ENCODE data around the gene PDE9A.
A peak's percentile ranks its signal among the peaks of the same experiment; 100 is the strongest.
"Not testable (repeated sequence)": the region's sequence is repeated elsewhere in the genome, so short reads cannot be mapped to it uniquely, and the experiment has no call there.

Gene PDE9A

DNA sequence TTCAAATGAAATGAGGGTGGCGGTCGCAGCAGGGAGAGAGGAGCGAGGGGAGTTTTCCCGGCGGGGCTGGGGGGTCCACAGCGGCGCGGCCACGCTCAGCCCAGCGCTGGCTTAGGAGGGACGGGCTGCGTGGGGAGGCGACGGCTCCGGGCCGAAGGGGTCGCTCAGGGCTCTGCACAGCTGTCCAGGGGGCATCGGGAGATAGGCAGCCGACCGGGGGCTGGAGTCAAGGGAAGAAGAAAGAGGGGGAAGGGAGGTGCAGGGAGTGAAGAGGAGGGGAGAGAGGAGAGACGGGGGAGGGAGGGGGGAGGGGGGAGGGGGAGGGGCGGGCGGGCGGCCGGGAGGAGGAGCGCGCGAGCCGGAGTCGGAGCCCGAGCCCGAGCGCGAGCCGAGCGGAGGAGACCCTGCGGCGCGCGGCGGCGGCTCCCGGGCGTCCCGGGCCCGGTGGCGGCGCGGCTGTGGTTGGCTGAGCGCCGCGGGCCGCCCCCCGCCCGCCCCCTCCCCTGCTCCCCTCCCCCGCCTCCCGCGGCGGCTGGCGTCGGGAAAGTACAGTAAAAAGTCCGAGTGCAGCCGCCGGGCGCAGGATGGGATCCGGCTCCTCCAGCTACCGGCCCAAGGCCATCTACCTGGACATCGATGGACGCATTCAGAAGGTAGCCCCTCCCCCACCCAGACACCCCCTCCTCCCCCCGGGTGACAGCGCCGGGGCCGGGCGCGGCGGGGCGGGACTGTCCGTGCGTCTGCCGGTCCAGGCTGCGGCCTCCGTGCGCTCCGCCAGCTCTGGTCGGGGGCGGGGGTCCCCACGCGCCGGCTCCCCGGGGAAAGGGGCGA is at the start of gene PDE9A:
Gene PDE9A, plus strand, starts transcription at position 391 of the 831 bp plus-strand sequence. Its CDS starts 194 bp downstream, at position 585.
- DNase-seq (ENCODE audit: low read depth in 3 of 3, low spot score in 1 of 3), result no peak

DNA sequence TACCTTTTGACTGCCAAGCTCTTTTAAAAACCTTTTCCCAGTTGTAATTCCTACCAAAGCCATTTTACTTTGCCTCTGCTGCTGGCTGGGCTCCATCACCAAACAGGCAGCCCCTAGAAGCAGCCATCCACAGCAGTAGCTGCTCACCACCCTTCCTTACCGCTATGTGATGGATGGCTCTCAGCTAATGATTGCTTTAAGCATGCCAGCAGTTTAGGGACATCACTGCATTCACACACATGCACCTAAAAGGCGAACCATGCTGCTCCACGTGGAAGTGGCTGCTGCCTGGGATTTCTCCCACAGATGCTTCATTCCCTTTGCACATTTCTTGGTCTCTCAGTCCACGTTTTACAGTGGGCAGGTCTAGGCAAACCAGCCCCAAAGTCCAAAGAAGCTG is 46.3 kb upstream of the PDE9A start:
- DNase-seq (ENCODE audit: low read depth in 3 of 3, low spot score in 1 of 3), result no peak

DNA sequence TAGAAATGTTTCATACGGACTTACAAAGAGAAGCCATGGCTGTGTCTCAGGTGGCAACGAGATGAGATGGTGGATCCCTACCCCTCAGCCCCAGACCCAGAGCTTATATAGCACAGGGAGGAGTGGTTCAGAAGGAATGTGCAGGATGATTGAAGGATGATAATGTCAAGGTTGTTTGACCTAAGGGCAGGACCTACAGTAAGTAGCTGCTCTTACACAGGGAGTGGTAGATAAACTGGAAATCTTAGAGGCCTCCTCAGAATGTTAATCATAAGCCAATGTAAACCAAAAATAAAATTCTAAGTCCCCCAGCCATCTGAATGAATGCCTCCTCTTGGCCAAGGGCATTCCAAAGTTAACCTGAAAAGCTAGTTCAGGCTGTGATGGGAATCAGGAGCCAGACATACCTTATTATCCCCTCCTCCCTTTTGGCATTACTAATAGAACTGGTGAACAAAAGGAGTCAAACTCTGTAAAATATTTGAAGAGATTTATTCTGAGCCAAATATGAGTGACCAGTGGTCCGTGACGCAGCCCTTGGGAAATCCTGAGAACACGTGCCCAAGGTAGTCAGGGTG is 45.8 kb upstream of the PDE9A start:
- DNase-seq (ENCODE audit: low read depth in 3 of 3, low spot score in 1 of 3), result no peak

DNA sequence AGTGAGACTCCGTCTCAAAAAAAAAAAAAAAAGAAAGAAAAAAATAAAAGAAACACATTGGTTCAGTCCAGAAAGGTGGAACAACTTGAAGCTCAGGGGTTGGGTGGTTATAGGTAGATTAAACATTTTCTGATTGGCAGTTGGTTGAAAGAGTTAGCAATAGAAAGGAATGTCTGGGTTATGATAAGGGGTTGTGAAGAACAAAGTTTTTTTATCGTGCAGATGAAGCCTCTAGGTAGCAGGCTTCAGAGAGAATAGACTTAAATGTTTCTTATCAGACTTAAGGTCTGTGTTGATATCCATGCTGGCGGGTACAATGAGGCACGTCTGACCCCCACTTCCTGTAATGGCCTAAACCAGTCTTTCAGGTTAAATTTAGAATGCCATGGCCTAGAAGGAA is 45.0 kb upstream of the PDE9A start:
- no peak for DNase-seq (ENCODE audit: low read depth in 3 of 3, low spot score in 1 of 3)

DNA sequence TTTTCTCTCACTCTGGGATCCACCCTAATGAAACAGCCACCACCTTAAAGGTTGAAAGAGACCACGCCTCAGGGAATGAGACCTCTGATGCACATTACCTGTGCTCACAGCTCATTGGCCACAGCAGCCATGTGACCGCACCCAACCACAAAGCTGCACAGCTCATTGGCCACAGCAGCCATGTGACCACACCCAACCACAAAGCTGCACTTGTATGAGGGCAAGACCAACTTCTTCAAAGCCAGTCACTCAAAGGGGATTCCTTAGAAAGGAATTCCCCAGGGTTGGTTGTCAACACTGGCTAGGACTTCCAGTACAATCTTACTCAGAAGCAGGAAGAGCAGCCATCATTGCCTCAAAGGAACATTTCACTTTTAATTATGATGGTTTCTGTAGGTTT is 43.6 kb upstream of the PDE9A start:
- no peak for DNase-seq (ENCODE audit: low read depth in 3 of 3, low spot score in 1 of 3)

DNA sequence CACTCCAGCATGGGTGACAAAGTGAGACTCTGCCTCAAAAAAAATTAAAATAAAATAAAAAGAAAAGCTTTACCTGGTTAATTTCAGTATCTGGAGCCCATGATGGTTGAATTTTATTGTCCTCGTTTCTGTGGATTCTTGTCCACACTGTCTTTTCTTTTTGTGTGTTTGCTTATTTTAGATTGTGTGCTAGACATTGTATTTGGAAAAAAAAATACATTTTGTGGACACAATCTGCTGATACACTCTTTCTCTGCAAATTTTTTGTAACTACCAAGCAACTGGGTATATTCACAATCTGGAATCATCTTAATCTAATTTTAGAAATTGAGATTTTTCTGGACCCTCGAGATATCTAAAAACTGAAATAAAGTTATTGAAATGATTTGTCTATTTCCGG is 41.6 kb upstream of the PDE9A start:
- no peak for DNase-seq (ENCODE audit: low read depth in 3 of 3, low spot score in 1 of 3)

DNA sequence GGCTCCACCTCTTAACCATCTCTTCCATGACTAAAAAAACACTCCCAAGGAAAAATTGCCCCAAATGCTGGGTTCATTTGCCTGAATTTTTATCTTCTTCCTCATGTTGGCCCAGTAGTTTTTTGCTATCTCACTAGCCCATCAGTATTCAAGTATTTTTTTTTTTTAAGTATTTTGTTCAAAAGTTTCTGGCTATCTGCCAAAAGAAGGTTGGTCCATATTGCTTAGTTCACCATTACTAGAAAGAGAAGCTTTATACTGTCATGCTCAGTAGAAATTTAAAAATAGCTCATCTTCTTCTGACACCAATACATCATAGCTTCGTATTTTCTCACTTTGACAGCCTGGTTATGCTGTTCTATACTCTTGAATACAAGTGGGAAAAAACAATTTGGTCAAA is 41.0 kb upstream of the PDE9A start:
- no peak for DNase-seq (ENCODE audit: low read depth in 3 of 3, low spot score in 1 of 3)

DNA sequence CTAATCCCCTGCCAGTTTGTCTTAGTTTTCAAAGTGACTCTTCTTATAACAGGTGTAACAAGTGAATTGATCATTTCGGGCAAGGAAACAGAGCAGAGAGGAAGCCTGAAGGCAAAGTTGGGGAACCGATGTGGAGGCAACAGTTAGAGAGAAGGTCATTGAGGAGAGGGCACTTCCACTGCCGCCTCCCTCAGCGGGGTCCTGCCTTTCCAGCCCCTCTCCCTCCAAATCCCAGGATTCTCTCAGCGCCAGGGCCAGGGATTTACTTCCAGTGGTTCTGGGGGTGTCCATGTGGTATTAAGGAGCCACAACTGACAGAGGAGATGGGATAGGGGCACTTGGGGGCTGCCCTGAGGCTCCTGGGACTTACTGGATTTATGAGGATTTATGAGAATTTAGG is 39.7 kb upstream of the PDE9A start:
- DNase-seq (ENCODE audit: low read depth in 3 of 3, low spot score in 1 of 3), result no peak

DNA sequence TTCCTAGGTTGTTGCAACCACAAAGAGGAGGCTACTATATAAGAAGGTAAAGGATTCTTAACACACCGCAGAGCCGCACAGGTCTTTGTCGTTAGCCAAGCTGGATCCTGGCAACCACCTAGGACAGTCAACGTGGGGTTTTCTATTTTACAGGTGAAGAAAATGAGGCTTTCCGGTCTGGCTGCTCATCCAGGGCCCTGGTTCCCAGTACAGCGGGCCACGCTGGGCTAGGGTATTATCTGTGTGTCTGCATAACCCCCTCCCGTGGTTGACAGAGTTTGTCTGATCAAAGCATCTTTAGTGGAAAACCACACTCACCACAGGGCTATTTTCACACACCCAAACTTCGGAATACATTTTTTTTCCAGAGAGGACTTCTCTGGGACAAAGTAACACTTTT is 39.0 kb upstream of the PDE9A start:
- no peak for DNase-seq (ENCODE audit: low read depth in 3 of 3, low spot score in 1 of 3)

DNA sequence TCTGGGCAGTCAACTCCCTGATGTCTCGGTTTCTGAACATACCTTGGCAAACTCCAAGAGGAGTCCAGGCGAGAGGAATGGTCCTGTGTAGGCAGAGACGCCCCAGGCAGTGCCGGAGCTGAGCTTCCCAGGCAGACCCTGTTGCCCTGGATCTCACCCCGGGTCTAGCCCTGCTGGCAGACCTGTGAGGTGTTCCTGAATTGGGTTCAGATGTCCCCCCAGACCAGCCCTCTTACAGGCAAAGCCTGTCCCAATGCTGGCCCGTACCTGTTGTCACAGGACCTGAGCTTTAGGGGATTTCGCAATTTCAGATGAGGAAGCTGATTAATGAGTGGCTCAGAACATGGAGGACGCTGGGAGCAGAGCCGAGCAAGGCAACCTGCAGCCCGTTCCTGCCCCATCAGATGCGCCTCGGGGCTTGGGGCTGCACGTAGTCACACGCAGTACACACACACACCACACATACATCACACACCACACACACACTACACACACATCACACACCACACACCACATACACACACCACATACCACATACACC is 38.5 kb upstream of the PDE9A start:
- peak in 2 of 3 donors; percentile 19 to 27 for DNase-seq (ENCODE audit: low read depth in 3 of 3, low spot score in 1 of 3)

DNA sequence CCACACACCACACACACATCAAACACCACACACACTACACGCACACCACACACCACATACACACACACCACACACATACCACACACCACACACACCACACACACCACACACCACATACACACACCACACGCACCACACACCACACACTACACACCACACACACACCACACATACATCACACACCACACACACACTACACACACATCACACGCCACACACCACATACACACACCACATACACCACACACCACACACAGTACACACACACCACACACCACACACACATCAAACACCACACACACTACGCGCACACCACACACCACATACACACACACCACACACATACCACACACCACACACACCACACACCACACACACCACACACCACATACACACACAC is 38.0 kb upstream of the PDE9A start:
- not testable (repeated sequence) for DNase-seq (ENCODE audit: low read depth in 3 of 3, low spot score in 1 of 3)

DNA sequence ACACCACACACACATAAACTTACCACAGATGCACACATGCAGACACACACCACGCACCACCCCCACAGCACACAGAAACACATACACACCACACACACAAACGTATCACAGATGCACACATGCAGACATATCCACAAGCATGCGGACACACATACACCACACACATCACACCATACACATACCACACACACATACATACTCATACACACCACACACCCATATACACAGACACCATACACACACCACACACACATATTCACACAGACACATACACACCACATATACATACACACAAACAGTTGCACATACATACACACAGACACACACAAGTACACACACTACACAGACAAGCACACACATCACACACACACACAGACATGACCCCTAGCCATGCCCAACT is 37.5 kb upstream of the PDE9A start:
- DNase-seq (ENCODE audit: low read depth in 3 of 3, low spot score in 1 of 3), result no peak

DNA sequence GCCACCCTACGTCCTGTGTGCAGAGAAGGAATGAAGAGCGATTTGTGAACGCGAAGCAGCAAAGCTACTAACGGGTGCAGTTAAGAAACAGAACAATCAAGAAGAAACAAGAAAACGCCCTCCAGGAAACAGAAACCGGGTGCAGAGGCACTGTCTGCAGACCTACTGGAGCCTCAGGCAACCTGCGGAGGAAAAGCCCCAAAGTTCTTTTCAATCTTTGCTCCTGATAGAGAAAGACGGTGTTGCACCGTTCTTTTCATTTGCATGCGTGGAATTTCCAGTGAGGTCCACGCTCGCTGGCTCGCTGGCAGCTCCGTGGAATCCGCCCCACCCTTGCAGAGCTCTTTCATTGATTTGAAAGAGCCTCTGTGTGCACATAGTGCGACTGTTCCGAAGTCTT is 37.0 kb upstream of the PDE9A start:
- DNase-seq (ENCODE audit: low read depth in 3 of 3, low spot score in 1 of 3), result no peak

DNA sequence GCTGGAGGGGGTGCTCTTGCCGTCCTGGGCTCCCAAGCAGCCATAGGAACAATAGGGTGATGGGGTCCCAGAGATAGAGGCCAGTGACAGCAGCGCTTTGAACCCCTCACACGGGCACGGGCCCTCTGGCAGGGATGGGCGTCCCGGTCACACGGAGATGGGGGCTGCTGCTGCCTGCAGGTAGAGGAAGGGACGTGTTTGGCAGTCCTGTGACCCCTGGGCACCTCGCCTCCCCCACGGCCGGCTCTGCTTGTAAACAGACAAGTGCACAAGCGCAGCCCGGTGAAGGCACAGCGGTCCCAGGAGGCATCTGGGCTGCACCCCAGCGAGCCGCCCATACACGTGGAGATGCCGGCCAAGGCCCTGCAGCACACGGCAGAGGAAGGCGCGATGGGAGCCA is 36.5 kb upstream of the PDE9A start:
- DNase-seq (ENCODE audit: low read depth in 3 of 3, low spot score in 1 of 3), result no peak

DNA sequence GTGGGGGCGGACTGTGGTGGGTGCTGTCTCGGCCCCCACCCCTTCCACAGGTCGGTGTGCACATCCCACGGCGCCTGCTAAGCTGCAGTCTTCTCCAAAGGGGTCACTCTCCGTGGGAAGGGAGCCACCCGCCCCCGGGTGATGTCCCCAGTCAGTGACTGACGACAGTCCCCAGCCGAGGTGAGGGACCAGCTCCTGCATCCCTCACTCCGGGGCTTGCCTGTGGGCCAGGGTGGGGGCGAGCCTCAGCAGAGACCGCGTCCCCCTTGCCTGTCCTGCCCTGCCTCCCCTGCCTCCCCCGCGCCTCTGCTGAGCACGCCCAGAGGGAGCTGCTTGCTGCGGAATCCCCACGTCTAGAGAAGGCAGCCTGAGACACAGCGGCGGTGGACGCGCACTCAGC is 35.9 kb upstream of the PDE9A start:
- DNase-seq (ENCODE audit: low read depth in 3 of 3, low spot score in 1 of 3), result no peak

DNA sequence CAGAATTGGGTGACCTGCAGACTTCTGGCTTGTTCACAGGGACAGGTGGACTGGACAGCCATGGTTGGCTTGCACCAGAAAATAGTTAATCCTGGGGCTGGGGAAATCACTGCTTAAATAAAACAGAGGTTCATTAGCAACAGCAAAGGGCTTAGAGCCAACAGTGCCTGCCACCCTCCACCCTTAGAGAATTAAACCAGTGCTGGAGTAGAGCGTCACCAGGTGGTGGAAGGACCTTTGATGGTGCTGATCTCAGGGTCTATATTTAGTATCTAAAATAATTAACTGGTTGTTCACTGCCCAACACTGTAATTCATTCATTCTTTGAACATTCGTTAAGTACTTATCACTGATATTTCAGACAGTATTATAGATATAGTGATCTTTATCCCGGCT is 34.7 kb upstream of the PDE9A start:
- DNase-seq (ENCODE audit: low read depth in 3 of 3, low spot score in 1 of 3), result no peak

DNA sequence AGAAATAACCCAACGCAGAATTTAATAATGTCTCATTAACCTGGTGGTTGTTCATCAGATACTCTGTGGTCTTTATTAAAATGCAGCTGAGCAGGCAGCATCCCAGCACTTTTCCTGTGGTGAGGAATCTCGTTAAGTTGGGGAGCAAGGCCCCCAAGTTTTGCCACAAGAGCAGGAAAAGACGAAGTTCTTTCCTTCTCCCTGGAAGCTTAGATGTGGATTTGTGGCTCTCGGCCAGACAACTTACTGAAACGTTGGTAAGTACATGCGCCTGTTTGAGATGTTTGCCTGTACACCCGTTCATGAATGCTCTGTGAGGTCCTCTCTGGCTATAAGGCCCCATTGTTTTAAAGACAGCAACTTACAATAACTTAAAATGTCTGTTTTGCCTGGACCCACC is 34.3 kb upstream of the PDE9A start:
- no peak for DNase-seq (ENCODE audit: low read depth in 3 of 3, low spot score in 1 of 3)

DNA sequence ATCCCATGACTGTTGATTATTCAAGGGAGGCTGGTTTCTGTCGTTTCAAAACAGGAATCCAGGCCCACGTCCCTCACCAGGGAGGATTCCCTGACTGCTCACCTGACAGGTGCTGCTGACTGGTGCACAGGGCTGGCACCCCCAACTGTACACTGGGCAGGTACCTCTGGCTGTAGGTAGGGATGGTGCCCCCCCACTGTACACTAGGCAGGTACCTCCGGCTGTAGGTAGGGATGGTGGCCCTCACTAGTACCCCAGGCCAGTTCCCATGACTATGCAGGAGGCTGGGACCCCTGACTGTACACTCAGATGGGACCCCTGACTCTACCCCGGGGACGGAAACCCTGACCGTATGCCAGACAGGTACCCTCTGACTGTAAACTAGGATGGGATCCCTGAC is 33.6 kb upstream of the PDE9A start:
- no peak for DNase-seq (ENCODE audit: low read depth in 3 of 3, low spot score in 1 of 3)

DNA sequence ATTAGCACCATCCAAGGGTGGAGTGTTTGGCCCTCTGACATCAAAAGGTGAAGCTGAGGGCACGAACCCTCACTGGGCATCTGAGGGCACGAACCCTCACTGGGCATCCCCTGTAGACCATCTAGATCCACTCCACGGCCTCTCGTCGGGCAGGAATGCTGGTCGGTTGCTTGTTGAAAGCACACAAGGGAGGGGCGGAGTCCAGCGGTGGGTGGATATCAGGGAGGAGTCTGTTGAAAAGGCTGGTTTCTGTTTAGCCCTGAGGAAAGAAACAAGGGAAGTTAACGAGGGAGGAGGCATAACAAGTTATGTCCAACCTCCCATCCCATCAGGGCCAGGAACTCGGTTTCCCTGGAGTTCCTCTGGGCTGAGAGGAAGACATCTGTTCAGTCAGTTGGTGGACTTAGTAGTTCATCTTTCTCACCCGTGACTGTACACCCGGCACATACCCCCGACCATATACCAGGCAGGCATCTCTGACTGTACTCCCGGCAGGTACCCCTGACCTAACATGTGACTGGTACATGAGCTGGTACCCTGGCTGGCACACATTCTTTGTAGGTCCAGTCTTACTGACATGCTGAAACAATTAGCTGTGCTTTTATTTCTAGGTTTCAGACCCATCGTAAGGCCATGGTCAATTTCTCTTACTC is 32.1 kb upstream of the PDE9A start:
- DNase-seq (ENCODE audit: low read depth in 3 of 3, low spot score in 1 of 3), result no peak

DNA sequence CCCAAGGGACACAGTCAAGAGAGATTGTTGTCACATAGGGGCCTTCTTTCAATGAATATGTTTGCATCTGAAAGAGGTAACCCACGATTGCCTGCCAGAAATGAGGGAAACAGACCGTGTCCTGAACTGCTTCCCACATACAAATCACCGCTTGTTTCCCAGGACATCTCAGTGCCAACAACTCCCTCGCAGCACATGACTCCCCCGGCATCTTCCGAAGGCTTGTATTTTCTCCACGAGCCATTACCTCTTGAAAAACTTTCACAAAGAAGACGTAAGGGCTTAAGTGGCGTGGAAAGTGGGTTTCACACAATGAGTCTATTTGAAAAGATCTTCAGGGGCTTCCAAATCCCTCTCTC is 31.6 kb upstream of the PDE9A start:
- DNase-seq (ENCODE audit: low read depth in 3 of 3, low spot score in 1 of 3), result no peak

DNA sequence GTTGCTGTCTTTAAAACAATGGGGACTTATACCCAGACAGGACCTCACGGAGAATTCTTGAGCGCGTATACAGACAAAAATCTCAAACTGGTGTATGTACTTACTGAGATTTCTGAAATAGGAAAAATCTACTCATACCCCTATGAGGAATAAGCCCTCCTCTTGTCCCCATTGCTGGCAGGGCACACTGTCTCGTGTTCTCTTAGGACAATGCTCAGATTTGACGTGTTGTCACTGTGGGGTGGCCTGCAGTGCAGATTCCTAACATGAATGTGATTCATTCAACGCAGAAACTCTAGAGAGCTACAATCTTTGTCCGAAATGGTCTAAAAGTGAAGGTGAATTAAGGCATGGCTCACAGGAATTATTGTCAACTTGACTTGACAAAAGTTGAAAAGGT is 31.1 kb upstream of the PDE9A start:
- no peak for DNase-seq (ENCODE audit: low read depth in 3 of 3, low spot score in 1 of 3)

DNA sequence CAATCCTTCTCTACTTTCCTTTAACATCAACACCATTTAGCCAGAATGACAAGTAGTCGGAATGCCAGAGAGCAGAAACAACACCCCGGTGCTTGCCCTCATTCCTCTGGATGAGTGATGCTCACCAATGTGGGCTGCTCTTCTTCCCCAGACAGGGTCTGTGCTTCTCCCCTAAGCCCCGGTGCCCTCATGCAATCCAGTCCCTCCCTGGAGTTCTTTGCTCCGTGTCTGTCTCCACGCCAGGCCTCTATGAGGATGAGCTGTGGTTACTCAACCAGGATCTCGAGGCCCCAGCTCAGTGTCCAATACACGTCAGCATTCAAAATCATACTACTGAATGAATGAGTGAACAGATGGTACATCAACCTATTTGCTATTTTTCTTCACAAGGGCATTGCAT is 29.7 kb upstream of the PDE9A start:
- no peak for DNase-seq (ENCODE audit: low read depth in 3 of 3, low spot score in 1 of 3)
